GM12873 (cell line): ENCODE data around the gene NTM.

Experiments used
- CTCF ChIP-seq: IDR thresholded peaks from 2 replicates; pipeline ENCODE4 v1.5.1; 2012; ENCODE audit warnings: low read depth, mild to moderate bottlenecking, moderate library complexity, low read length, control low read depth; ENCODE audit not compliant: insufficient read depth; ENCODE audit errors: missing control alignments

The NTM gene

DNA sequence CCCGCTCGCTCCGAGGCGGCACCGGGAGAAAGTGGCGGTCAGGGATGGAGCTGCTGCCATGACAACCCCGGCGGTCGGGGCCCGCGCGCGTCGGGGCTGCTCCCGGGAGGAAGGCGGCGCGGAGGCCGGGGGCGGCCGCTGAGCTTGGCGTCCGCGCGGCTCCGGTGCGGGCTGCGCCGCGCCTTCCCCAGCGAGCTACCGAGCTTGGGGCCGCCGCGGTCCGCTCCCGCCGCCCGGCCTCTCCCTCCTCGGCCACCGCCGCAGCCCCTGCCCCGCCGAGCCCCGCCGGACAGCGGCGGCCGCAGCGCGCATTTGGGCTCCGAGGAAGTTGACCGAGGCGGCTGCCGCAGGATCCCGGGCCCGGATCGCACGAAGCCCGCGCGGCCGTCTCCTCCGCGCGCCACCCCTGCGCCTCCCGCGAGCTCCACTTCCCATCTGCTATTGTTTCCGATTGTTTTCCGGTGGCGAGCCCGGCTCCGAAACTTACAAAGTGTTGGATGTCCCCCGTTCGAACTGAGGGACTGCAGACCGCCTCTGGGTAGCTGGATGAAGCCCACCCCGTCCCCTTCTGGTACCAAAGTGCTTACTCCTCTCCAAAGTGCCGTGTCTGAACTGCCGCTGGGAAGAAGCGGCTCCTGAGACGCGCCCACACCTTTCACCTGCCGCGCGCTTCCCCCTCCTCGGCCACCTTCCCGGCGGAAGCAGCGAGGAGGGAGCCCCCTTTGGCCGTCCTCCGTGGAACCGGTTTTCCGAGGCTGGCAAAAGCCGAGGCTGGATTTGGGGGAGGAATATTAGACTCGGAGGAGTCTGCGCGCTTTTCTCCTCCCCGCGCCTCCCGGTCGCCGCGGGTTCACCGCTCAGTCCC, 540.3 kb downstream of the NTM start:
- no peak for TF ChIP-seq CTCF

- TF ChIP-seq CTCF: peak; percentile 31
These were observed 541.1 kb downstream of the NTM start for GRCh38 chr11:131911388-131912032.

GRCh38 chr11:131912134-131912533, 541.7 kb downstream of the NTM start:
- no peak for TF ChIP-seq CTCF

GRCh38 chr11:131913267-131913666, 542.9 kb downstream of the NTM start:
- TF ChIP-seq CTCF: no peak

- peak; percentile 41 for TF ChIP-seq CTCF
These were observed 544.0 kb downstream of the NTM start for GRCh38 chr11:131914361-131914774.

DNA sequence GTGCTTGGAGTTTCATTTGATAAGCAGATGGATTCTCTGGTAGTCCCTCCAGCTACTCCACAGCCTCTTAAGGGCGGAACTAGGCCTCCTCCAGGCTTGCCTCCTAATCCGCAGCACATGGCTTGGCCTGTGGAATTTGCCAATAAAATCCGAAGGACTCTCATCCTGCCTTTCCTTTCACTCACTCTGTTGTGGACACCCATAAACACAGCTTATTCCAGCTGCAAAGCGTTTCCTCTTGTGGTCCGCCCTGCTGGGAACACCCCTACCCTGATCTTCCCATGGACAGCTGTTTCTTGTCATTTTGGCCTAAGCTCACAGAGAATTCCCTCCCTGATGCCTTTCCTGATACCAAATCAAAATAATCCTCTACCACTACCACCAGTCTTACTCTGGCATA, 546.2 kb downstream of the NTM start:
- no peak for TF ChIP-seq CTCF

- no peak for TF ChIP-seq CTCF
These were observed 547.4 kb downstream of the NTM start for GRCh38 chr11:131917634-131918384.
